OCI-LY3 (cell line): Measurements from ENCODE around the gene FAM114A2.

Experiments used
- CTCF ChIP-seq: fragments of 200-600, 300-600 bp; sonication (generic); IDR thresholded peaks from 2 replicates; pipeline ENCODE4 v1.5.1; 2014; ENCODE audit warnings: antibody characterized with exemption, low read length, low read depth
- EZH2phosphoT487 ChIP-seq: fragments of 200-600 bp; shearing (Covaris generic); IDR thresholded peaks from 2 replicates; pipeline ENCODE4 v1.6.1; 2018; ENCODE audit warnings: antibody characterized with exemption, mixed run types, low read depth

- TF ChIP-seq CTCF (no peak), EZH2phosphoT487 (no peak)
These were observed 47.9 kb upstream of the FAM114A2 start for GRCh38 chr5:154086641-154087040.
